ENCODE measurements around the gene BRPF3.

The BRPF3 gene

GRCh38 chr6:36227379-36228228, 31.1 kb downstream of the BRPF3 start:
- CTCF ChIA-PET: interaction anchor here (1.1 to 2.1 kb wide), 4 partner anchors 11 to 146 kb away, joined by 3 to 11 read pairs (median 3); no protein-coding TSS in a partner anchor
- peak overlapping the region; percentile 47 for H3K27ac ChIP-seq (ENCODE audit: extremely low read depth, low read depth, low read length)
- no peak overlapping the region for H3K4me3 ChIP-seq (ENCODE audit: low read depth, low read length)
- POLR2A ChIA-PET: interaction anchor here (0.6 kb wide), 2 partner anchors 9 to 103 kb away, joined by 3 read pairs; no protein-coding TSS in a partner anchor
- no peaks in the 10 kb centered on the region for H3K9me3 ChIP-seq (ENCODE audit: control insufficient read depth, insufficient read depth, low read depth, low read length)
- peaks cover 33% of the 10 kb centered on the region for H3K4me1 ChIP-seq (ENCODE audit: control insufficient read depth, insufficient read depth, low read length)
- peaks cover 15 to 77% of the 10 kb centered on the region in 2 experiments for H3K36me3 ChIP-seq (ENCODE audit: control insufficient read depth in 2 of 2, insufficient read depth in 1 of 2, low read length in 2 of 2)
- TF ChIP-seq SALL2 (tag by site-specific recombination; IDR thresholded peaks at IDR 0.05; ENCODE audit: borderline replicate concordance): no peak
- no peak for TF ChIP-seq ZBTB6 (tag by site-specific recombination; IDR thresholded peaks at IDR 0.05)
- TF ChIP-seq ZNF600 (tag by site-specific recombination; IDR thresholded peaks at IDR 0.05): peak; percentile 62; the same call in 1 of the 2 replicates
- peak; percentile 50; the same call in 1 of the 2 replicates for TF ChIP-seq ZXDB (tag by site-specific recombination; IDR thresholded peaks at IDR 0.05)
- peak; percentile 94 for TF ChIP-seq OSR2 (tag by site-specific recombination; IDR thresholded peaks at IDR 0.05)
- TF ChIP-seq EGR2 (tag by site-specific recombination; IDR thresholded peaks at IDR 0.05; ENCODE audit: low read depth): peak; percentile 67
- TF ChIP-seq BCL11B (tag by site-specific recombination; IDR thresholded peaks at IDR 0.05; ENCODE audit: low read depth): no peak
- no peak for TF ChIP-seq ZNF560 (tag by site-specific recombination; IDR thresholded peaks at IDR 0.05; ENCODE audit: borderline replicate concordance)
- TF ChIP-seq ZNF26 (tag by site-specific recombination; IDR thresholded peaks at IDR 0.05): no peak
- no peak for TF ChIP-seq ZNF169 (tag by site-specific recombination; IDR thresholded peaks at IDR 0.05)
- peak; percentile 84 for TF ChIP-seq ZFHX2 (tag by site-specific recombination; conservative IDR thresholded peaks at IDR 0.05)
- TF ChIP-seq, protein P1, sequence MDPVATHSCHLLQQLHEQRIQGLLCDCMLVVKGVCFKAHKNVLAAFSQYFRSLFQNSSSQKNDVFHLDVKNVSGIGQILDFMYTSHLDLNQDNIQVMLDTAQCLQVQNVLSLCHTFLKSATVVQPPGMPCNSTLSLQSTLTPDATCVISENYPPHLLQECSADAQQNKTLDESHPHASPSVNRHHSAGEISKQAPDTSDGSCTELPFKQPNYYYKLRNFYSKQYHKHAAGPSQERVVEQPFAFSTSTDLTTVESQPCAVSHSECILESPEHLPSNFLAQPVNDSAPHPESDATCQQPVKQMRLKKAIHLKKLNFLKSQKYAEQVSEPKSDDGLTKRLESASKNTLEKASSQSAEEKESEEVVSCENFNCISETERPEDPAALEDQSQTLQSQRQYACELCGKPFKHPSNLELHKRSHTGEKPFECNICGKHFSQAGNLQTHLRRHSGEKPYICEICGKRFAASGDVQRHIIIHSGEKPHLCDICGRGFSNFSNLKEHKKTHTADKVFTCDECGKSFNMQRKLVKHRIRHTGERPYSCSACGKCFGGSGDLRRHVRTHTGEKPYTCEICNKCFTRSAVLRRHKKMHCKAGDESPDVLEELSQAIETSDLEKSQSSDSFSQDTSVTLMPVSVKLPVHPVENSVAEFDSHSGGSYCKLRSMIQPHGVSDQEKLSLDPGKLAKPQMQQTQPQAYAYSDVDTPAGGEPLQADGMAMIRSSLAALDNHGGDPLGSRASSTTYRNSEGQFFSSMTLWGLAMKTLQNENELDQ (tag by site-specific recombination; IDR thresholded peaks at IDR 0.05; ENCODE audit: low read depth): 0 out of 2 replicates have a peak, but pooled peaks have one; percentile 14
- TF ChIP-seq ZNF404 (tag by site-specific recombination; IDR thresholded peaks at IDR 0.05): no peak
- peak; percentile 90 for TF ChIP-seq ZBTB20 (tag by site-specific recombination; IDR thresholded peaks at IDR 0.05)
- TF ChIP-seq ZNF423 (tag by site-specific recombination; IDR thresholded peaks at IDR 0.05): no peak
- TF ChIP-seq, protein P2, sequence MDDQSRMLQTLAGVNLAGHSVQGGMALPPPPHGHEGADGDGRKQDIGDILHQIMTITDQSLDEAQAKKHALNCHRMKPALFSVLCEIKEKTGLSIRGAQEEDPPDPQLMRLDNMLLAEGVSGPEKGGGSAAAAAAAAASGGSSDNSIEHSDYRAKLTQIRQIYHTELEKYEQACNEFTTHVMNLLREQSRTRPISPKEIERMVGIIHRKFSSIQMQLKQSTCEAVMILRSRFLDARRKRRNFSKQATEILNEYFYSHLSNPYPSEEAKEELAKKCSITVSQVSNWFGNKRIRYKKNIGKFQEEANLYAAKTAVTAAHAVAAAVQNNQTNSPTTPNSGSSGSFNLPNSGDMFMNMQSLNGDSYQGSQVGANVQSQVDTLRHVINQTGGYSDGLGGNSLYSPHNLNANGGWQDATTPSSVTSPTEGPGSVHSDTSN (CRISPR knock-in tag; IDR thresholded peaks at IDR 0.05): no peak
- TF ChIP-seq ZNF341 (tag by site-specific recombination; IDR thresholded peaks at IDR 0.05; ENCODE audit: low read depth): peak; percentile 54
- peak; percentile 76 for TF ChIP-seq SCRT2 (tag by site-specific recombination; IDR thresholded peaks at IDR 0.05)
- TF ChIP-seq, protein P3, sequence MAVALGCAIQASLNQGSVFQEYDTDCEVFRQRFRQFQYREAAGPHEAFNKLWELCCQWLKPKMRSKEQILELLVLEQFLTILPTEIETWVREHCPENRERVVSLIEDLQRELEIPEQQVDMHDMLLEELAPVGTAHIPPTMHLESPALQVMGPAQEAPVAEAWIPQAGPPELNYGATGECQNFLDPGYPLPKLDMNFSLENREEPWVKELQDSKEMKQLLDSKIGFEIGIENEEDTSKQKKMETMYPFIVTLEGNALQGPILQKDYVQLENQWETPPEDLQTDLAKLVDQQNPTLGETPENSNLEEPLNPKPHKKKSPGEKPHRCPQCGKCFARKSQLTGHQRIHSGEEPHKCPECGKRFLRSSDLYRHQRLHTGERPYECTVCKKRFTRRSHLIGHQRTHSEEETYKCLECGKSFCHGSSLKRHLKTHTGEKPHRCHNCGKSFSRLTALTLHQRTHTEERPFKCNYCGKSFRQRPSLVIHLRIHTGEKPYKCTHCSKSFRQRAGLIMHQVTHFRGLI (tag by site-specific recombination; IDR thresholded peaks at IDR 0.05): no peak
- TF ChIP-seq ZNF629 (tag by site-specific recombination; IDR thresholded peaks at IDR 0.05): no peak
- TF ChIP-seq REPIN1 (tag by site-specific recombination; IDR thresholded peaks at IDR 0.05; ENCODE audit: low read depth): no peak
- no peak for TF ChIP-seq ZNF473 (tag by site-specific recombination; IDR thresholded peaks at IDR 0.05)
- TF ChIP-seq ZNF521 (tag by site-specific recombination; IDR thresholded peaks at IDR 0.05): no peak
- no peak for TF ChIP-seq ZNF266 (tag by site-specific recombination; IDR thresholded peaks at IDR 0.05; ENCODE audit: low read depth)
- no peak for TF ChIP-seq ZNF670 (tag by site-specific recombination; IDR thresholded peaks at IDR 0.05; ENCODE audit: low read depth)
- TF ChIP-seq, protein P4, sequence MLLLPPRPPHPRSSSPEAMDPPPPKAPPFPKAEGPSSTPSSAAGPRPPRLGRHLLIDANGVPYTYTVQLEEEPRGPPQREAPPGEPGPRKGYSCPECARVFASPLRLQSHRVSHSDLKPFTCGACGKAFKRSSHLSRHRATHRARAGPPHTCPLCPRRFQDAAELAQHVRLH (tag by site-specific recombination; IDR thresholded peaks at IDR 0.05): no peak
- TF ChIP-seq TCF7L2 (IDR thresholded peaks at IDR 0.05; ENCODE audit: borderline replicate concordance, low read depth, low read length): no peak
- no peak for TF ChIP-seq ZNF335 (tag by site-specific recombination; conservative IDR thresholded peaks at IDR 0.05)

All from HEK293 (cell line).